ENCODE data around the gene ATG10. TPM values are rescaled to one million over a fixed set of nuclear protein-coding genes. Genes with fewer than 3 reads are reported as not detected.

Gene ATG10
- total RNA-seq, 5 donors from 2014 or later (not counting 1 experiment from before 2014, with no cell fraction given), result 3.9 to 7.8 (median 6.6) TPM

DNA sequence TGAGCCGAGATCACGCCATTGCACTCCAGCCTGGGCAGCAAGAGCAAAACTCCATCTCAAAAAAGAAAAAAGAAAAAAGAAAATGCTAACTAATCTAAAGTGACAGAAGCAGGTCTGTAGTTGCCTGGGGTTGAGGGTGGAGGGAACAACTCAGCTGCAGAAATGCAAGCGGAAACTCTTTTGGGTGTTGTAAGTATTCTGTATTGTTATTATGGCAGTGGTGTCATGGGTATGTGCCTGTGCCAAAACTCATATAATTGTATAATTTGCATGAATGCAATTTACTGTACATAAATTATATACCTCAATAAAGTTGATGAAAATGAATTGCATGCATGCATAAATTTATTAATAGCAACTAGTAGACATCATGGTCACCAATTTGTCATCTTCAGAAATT is 329.4 kb downstream of the ATG10 start:
- no peaks in the 10 kb centered on the region for H3K36me3 ChIP-seq (ENCODE audit: control insufficient read depth in 2 of 2, extremely low read depth in 1 of 2, insufficient read depth in 1 of 2, low read length in 1 of 2)
- Mint-ChIP-seq H3K36me3 (peaks cover 10% of the 10 kb centered on the region), H3K27me3 (no peaks in the 10 kb centered on the region), H3K9me3 (peaks cover 0 to 3% (median 3%) of the 10 kb centered on the region in 3 donors), H3K4me1 (no peaks in the 10 kb centered on the region), H3K27ac (no peak overlapping the region), H3K4me3 (no peak overlapping the region)
- ChIA-PET CTCF (no interaction called here), POLR2A (no interaction called here)
- H3K27ac ChIP-seq (ENCODE audit: low read length), result no peak overlapping the region
- no CpG with 5 or more reads among the region's 3 CpGs for WGBS (ENCODE audit: insufficient coverage)
- H3K4me3 ChIP-seq (ENCODE audit: control insufficient read depth in 1 of 2, extremely low read depth in 1 of 2, low read length in 1 of 2), result no peak overlapping the region
- no peaks in the 10 kb centered on the region for H3K9me3 ChIP-seq
- no peaks in the 10 kb centered on the region for H3K27me3 ChIP-seq (replicated peaks in 1 of 2; ENCODE audit: control insufficient read depth in 2 of 2, extremely low read depth in 1 of 2, insufficient read depth in 2 of 2, low read length in 1 of 2)
- H3K4me1 ChIP-seq (ENCODE audit: control insufficient read depth in 1 of 2, extremely low read depth in 1 of 2, insufficient read depth in 2 of 2, low read length in 2 of 2), result no peaks in the 10 kb centered on the region
- no peak for ATAC-seq (replicated peaks in 1 of 4)
- DNase-seq, result no peak

Other genes starting within 250 kb of the ATG10 start
- 10 to 100 TPM; 31.1 to 44.9 (median 35.8) TPM for gene SSBP2, start 220.9 kb upstream of the ATG10 start, total RNA-seq